ENCODE measurements around the gene AZU1. TPM values are rescaled to one million over a fixed set of nuclear protein-coding genes. Genes with fewer than 3 reads are reported as not detected.
"Not testable (repeated sequence)": the region's sequence is repeated elsewhere in the genome, so short reads cannot be mapped to it uniquely, and the experiment has no call there.

AZU1 gene
- total RNA-seq, 2 experiments from 2014 or later: not detected

DNA sequence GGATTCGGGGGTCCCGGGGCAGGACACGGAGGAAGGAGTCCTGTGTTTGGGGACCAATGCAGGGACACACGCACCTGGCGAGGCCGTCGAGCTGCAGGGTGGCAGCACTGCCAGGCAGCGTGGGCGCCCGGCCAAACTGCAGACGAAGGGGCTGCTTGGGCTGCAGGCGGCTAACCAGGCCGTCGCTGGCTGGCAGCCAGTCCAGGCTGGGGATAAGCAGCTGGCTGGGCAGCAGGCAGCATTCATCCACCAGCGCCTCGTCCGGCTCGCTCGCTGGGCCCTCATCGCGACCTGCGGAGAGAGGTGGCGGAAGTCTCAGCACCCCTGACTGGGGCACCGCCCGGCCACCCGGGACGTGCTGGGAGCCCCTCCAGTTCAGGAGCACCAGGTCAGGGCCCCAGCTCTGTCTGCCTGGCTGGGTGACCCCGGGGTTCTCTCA lies 43.3 kb downstream of the AZU1 start:
- H3K36me3 Mint-ChIP-seq (ENCODE audit: low read depth): peaks cover 6% of the 10 kb centered on the region
- intact Hi-C loops (cut with micrococcal nuclease): no loop called here
- no peak overlapping the region for H3K4me3 Mint-ChIP-seq
- CTCF ChIA-PET: no interaction called here
- no peak overlapping the region for H3K27ac Mint-ChIP-seq
- no peaks in the 10 kb centered on the region for H3K27me3 Mint-ChIP-seq (ENCODE audit: low read depth)
- H3K4me1 Mint-ChIP-seq (ENCODE audit: low read depth): peaks cover 8% of the 10 kb centered on the region
- H3K9me3 Mint-ChIP-seq: no peaks in the 10 kb centered on the region
- DNase-seq: no peak

DNA sequence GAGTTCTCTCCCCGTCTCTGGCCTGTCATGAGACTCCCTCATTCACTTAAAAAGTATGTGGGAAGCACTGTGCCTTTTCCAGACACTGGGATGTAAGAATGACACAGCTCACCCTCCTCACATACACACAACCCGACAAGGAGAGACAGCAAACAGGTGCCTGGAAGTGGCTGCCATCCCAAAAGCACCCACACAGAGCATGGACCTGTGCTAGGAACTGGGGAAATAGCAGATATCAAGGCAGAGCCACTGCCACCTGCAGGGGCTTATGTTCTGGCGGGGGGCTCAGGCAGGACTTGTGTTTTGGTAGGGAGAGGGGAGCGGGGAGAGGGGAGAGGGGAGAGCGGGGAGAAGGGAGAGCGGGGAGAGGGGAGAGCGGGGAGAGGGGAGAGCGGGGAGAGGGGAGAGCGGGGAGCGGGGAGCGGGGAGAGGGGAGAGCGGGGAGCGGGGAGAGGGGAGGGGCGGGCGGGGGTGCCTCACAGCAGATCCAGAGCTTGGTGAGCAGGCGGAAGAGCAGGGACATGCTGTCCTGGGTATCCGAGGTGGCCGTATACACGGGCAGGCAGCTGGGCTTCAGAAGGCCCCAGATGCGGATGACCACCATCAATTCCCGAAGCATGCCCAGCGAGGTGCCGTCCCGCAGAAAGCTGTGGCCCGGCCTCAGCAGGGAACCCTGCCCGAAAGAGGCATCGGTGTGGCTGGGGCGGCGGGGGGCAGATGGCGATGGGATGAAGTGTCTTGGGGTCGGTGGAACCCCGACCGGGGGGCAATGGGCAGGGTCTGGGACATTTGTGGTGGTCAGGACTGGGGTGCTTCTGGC lies 44.0 kb downstream of the AZU1 start:
- H3K36me3 Mint-ChIP-seq (ENCODE audit: low read depth): peaks cover 6% of the 10 kb centered on the region
- no peak overlapping the region for H3K27ac Mint-ChIP-seq
- no peak for DNase-seq
- H3K9me3 Mint-ChIP-seq: no peaks in the 10 kb centered on the region
- H3K27me3 Mint-ChIP-seq (ENCODE audit: low read depth): no peaks in the 10 kb centered on the region
- peaks cover 8% of the 10 kb centered on the region for H3K4me1 Mint-ChIP-seq (ENCODE audit: low read depth)
- no peak overlapping the region for H3K4me3 Mint-ChIP-seq
- CTCF ChIA-PET: no interaction called here
- intact Hi-C loops (cut with micrococcal nuclease): loop anchor here (2.0 kb wide), 1 partner anchor 35 kb away; no protein-coding TSS in a partner anchor

DNA sequence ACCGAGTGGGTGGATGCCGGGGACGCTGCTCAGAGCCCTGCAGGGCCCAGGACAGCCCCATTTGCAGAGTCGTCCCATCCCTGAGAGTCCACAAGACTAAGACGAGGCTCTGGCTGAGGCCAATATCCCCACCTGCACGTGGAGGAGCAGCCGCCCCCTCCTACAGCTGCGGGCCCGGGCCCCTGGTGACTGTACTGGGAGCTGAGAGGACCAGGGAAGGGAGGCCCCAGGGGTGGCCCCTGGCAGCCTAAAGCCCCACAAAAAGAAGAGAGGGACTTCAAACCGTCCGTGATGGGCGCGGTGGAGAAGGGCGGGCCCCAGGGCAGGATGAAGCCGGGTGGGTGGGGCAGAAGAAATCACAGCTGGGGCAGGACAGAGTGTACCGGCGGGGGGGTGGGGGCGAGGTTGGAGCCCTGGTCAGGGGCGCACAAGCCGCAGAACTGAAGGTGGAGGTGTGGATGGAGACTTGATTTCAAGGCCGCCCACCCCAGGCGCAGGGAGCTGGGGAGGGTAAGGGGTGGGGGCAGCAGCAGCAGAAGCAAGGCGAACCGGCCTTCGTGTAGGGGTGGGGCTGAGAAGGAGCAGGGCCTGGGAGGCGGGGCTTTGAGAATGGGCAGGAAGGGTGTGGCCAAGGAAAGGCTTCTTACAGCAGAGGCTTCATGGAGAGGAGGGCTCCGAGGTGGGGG lies 44.8 kb downstream of the AZU1 start:
- Mint-ChIP-seq H3K9me3 (no peaks in the 10 kb centered on the region), H3K27ac (peak overlapping the region; percentile 61), H3K4me1 (ENCODE audit: low read depth) (peaks cover 8% of the 10 kb centered on the region), H3K36me3 (ENCODE audit: low read depth) (peaks cover 6% of the 10 kb centered on the region), H3K4me3 (peak overlapping the region; percentile 3), H3K27me3 (ENCODE audit: low read depth) (no peaks in the 10 kb centered on the region)
- intact Hi-C loops (cut with micrococcal nuclease): loop anchor here (2.0 kb wide), 1 partner anchor 34 kb away; no protein-coding TSS in a partner anchor
- CTCF ChIA-PET: no interaction called here
- peak; percentile 83 for DNase-seq

DNA sequence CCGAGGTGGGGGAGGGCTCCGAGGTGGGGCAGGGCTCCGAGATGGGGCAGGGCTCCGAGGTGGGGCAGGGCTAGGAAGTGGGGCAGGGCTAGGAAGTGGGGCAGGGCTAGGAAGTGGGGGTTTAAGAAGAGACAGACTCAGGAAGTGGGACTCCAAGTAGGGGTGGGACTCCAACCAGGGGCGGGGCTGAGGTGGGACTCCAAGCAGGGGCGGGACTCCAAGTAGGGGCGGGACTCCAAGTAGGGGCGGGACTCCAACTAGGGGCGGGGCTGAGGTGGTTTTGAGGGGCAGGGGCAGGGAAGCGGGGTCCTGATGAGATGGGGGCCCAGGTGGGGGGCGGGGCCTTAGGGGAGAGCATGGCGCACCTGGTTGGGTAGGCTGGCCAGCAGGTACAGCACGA lies 45.4 kb downstream of the AZU1 start:
- H3K27ac Mint-ChIP-seq: no peak overlapping the region
- H3K27me3 Mint-ChIP-seq (ENCODE audit: low read depth): no peaks in the 10 kb centered on the region
- CTCF ChIA-PET: no interaction called here
- peak; percentile 74 for DNase-seq
- H3K36me3 Mint-ChIP-seq (ENCODE audit: low read depth): peaks cover 3% of the 10 kb centered on the region
- no peak overlapping the region for H3K4me3 Mint-ChIP-seq
- no peaks in the 10 kb centered on the region for H3K9me3 Mint-ChIP-seq
- intact Hi-C loops (cut with micrococcal nuclease): loop anchor here (2.0 kb wide), 1 partner anchor 34 kb away; no protein-coding TSS in a partner anchor
- H3K4me1 Mint-ChIP-seq (ENCODE audit: low read depth): peaks cover 8% of the 10 kb centered on the region

DNA sequence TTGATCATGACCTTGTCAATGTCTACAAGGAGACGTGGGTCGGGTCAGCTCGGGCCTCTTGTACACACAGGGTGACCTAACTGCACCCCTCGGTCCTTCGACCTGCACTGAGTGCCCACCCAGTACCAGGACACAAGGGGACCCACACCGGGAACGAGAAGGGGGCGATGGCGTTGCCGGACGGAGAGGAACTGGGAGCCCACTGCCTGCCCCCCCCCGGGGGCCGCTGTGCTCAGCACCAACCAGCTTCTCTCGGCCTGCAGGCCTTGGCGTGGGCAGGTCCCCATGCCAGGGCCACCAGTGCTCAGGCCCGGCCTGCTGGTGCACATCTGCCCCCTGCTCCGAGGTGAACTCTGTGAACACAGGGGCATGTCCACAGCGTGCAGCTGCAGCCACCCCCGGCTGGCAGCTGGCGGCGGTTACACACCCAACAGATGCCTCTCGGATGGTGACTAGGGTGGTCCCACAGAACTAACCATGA lies 46.0 kb downstream of the AZU1 start:
- H3K4me3 Mint-ChIP-seq: no peak overlapping the region
- no peaks in the 10 kb centered on the region for H3K27me3 Mint-ChIP-seq (ENCODE audit: low read depth)
- peaks cover 8% of the 10 kb centered on the region for H3K4me1 Mint-ChIP-seq (ENCODE audit: low read depth)
- no peaks in the 10 kb centered on the region for H3K9me3 Mint-ChIP-seq
- peaks cover 3% of the 10 kb centered on the region for H3K36me3 Mint-ChIP-seq (ENCODE audit: low read depth)
- CTCF ChIA-PET: interaction anchor here (0.5 to 0.9 kb wide), 2 partner anchors 10 to 305 kb away, joined by 4 read pairs; no protein-coding TSS in a partner anchor
- intact Hi-C loops (cut with micrococcal nuclease): loop anchor here (2.0 kb wide), 1 partner anchor 33 kb away; no protein-coding TSS in a partner anchor
- DNase-seq: no peak
- H3K27ac Mint-ChIP-seq: no peak overlapping the region

DNA sequence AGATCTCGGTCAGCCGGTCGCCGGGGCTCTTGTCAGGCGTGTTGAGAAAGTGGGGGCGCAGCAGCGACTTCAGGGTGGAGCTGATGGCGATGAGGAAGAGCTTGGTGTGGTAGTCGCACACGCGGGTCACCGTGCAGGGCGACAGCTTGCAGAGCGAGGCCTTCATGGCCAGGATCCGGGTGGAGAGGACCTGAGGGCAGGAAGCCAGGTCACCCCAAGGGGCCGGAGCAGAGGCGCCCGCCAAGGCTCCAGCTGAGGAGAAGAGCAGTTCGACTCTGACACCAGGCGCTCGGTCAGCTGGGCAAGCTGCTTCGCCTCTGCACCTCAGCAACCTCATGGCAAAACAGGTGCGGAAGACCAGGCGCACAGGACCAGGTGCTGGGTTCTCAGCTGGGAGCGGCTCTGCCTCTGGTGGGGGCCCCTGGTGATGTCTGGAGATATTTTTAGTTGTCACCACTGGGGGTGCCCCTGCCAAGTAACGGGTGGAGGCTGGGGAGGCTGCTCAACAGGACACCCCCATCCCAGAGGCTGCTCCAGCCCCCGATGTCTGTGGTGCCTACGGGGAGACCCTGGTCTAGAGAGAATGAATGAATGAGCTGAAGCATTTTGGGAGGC lies 47.7 kb downstream of the AZU1 start:
- no peaks in the 10 kb centered on the region for H3K9me3 Mint-ChIP-seq
- no peaks in the 10 kb centered on the region for H3K27me3 Mint-ChIP-seq (ENCODE audit: low read depth)
- peaks cover 4% of the 10 kb centered on the region for H3K36me3 Mint-ChIP-seq (ENCODE audit: low read depth)
- intact Hi-C loops (cut with micrococcal nuclease): no loop called here
- no peak overlapping the region for H3K27ac Mint-ChIP-seq
- H3K4me3 Mint-ChIP-seq: no peak overlapping the region
- DNase-seq: no peak
- CTCF ChIA-PET: interaction anchor here (0.5 kb wide), 1 partner anchor 249 kb away, joined by 5 read pairs; no protein-coding TSS in a partner anchor
- H3K4me1 Mint-ChIP-seq (ENCODE audit: low read depth): peaks cover 8% of the 10 kb centered on the region

DNA sequence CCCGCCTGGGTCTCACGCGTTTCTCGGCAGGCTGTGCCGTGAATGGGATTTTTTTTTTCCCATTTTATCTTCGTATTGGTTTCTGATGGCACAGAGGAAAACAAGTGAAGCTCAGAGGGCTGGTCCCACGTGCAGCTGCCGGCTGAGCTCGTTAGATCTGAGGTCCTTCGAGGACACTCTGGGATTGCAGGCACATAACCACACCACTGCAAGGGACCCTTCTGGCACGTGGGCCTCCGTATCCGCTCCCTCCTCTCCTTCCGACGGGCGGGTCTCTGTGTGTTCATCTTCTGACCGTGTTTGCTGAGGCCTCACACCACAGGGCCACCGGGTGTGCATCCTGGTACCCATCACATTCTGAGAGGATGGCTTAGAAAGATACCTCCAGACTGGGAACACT lies 48.5 kb downstream of the AZU1 start:
- Mint-ChIP-seq H3K27ac (no peak overlapping the region), H3K4me1 (ENCODE audit: low read depth) (peaks cover 8% of the 10 kb centered on the region), H3K9me3 (no peaks in the 10 kb centered on the region), H3K36me3 (ENCODE audit: low read depth) (peaks cover 3% of the 10 kb centered on the region), H3K4me3 (no peak overlapping the region), H3K27me3 (ENCODE audit: low read depth) (no peaks in the 10 kb centered on the region)
- DNase-seq: no peak
- intact Hi-C loops (cut with micrococcal nuclease): no loop called here
- CTCF ChIA-PET: no interaction called here

DNA sequence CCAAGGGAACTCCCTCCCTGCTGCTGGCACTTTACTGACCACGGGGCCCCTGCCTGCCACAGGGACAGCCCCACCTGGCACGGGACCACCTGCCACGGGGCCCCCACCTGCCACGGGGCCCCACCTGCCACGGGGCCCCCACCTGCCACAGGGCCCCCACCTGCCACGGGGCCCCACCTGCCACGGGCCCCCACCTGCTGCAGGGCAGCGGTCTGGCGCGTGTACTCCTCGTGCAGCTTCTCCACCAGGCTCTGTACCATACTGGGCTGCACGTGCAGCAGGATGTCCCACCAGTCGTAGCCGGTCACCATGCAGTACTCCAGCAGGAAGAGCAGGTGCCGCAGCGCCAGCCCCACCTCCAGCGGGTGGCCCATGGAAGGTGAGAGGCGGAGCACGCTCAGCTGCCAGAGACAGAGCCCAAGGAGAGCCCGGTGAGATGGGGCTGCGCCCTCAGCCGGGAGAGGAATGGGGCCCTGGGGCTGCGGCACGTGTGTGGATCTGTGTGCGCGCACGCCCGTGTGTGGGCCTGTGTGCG lies 49.2 kb downstream of the AZU1 start:
- H3K4me3 Mint-ChIP-seq: no peak overlapping the region
- CTCF ChIA-PET: no interaction called here

DNA sequence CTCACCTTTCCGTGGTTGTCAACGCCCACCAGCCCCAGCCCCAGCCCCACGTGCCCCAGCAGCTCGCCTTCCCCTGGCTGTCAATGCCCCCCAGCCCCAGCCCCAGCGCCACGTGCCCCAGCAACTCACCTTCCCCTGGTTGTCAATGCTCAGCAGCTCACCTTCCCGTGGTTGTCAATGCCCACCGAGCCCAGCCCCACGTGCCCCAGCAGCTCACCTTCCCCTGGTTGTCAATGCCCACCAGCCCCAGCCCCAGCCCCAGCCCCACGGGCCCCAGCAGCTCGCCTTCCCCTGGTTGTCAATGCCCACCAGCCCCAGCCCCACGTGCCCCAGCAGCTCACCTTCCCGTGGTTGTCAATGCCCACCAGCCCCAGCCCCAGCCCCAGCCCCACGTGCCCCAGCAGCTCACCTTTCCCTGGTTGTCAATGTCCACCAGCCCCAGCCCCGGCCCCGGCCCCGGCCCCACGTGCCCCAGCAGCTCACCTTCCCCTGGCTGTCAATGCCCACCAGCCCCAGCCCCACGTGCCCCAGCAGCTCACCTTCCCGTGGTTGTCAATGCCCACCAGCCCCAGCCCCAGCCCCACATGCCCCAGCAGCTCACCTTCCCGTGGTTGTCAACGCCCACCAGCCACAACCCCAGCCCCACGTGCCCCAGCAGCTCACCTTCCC lies 50.5 kb downstream of the AZU1 start:
- H3K27ac Mint-ChIP-seq; H3K36me3 Mint-ChIP-seq (ENCODE audit: low read depth); H3K27me3 Mint-ChIP-seq (ENCODE audit: low read depth); H3K4me3 Mint-ChIP-seq; H3K9me3 Mint-ChIP-seq; CTCF ChIA-PET; intact Hi-C loops (cut with micrococcal nuclease); H3K4me1 Mint-ChIP-seq (ENCODE audit: low read depth); DNase-seq: not testable (repeated sequence)

More for the DNA sequence above, 49.2 kb downstream of the AZU1 start:
- Mint-ChIP-seq H3K9me3 (no peaks in the 10 kb centered on the region), H3K27me3 (ENCODE audit: low read depth) (no peaks in the 10 kb centered on the region), H3K27ac (no peak overlapping the region), H3K36me3 (ENCODE audit: low read depth) (peaks cover 4% of the 10 kb centered on the region), H3K4me1 (ENCODE audit: low read depth) (peaks cover 8% of the 10 kb centered on the region)
- intact Hi-C loops (cut with micrococcal nuclease): no loop called here
- no peak for DNase-seq

DNA sequence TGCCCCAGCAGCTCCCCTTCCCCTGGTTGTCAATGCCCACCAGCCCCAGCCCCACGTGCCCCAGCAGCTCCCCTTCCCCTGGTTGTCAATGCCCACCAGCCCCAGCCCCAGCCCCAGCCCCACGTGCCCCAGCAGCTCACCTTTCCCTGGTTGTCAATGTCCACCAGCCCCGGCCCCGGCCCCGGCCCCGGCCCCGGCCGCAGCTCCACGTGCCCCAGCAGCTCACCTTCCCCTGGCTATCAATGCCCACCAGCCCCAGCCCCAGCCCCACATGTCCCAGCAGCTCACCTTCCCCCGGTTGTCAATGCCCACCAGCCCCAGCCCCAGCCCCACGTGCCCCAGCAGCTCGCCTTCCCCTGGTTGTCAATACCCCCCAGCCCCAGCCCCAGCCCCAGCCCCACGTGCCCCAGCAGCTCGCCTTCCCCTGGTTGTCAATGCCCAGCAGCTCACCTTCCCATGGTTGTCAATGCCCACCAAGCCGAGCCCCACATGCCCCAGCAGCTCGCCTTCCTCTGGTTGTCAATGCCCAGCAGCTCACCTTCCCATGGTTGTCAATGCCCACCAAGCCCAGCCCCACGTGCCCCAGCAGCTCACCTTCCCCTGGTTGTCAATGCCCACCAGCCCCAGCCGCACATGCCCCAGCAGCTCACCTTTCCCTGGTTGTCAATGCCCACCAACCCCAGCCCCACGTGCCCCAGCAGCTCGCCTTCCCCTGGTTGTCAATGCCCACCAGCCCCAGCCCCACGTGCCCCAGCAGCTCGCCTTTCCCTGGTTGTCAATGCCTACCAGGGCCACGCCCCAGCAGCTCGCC lies 51.3 kb downstream of the AZU1 start:
- H3K27ac Mint-ChIP-seq; H3K9me3 Mint-ChIP-seq; H3K4me3 Mint-ChIP-seq; DNase-seq; intact Hi-C loops (cut with micrococcal nuclease); H3K27me3 Mint-ChIP-seq (ENCODE audit: low read depth); H3K4me1 Mint-ChIP-seq (ENCODE audit: low read depth): not testable (repeated sequence)
- CTCF ChIA-PET: interaction anchor here (1.2 kb wide), 1 partner anchor 109 kb away, joined by 3 read pairs; no protein-coding TSS in a partner anchor
- H3K36me3 Mint-ChIP-seq (ENCODE audit: low read depth): peaks cover 10% of the 10 kb centered on the region

DNA sequence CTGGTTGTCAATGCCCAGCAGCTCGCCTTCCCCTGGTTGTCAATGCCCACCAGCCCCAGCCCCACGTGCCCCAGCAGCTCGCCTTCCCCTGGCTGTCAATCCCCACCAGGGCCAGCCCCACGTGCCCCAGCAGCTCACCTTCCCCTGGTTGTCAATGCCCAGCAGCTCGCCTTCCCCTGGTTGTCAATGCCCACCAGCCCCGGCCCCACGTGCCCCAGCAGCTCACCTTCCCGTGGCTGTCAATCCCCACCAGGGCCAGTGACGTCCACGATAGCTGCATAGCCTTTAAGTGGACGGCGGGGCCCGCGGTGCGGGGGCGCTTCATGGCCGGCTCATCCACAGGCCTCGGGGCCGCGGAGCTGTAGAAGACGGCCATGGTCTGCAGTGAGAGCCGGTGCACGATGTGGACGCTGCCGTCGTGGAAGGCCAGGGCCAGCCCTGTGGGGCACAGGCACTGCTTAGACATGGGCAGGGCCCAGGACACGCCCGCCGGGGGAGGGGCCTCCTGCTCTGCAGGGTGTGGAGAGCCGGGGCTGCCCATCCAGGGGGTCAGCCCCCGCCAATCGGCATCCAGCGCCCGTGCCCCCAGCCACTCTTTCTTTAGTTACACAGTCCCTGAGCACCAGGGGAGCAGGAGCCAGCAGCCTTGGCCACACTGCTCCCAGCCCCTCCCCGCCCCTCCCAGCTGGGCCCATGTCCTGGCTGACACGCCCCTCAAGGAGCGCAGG lies 52.2 kb downstream of the AZU1 start:
- peaks cover 11% of the 10 kb centered on the region for H3K36me3 Mint-ChIP-seq (ENCODE audit: low read depth)
- no peak for DNase-seq
- CTCF ChIA-PET: interaction anchor here (1.2 kb wide), 1 partner anchor 109 kb away, joined by 3 read pairs; no protein-coding TSS in a partner anchor
- H3K9me3 Mint-ChIP-seq: no peaks in the 10 kb centered on the region
- no peaks in the 10 kb centered on the region for H3K27me3 Mint-ChIP-seq (ENCODE audit: low read depth)
- H3K4me1 Mint-ChIP-seq (ENCODE audit: low read depth): no peaks in the 10 kb centered on the region
- no peak overlapping the region for H3K27ac Mint-ChIP-seq
- H3K4me3 Mint-ChIP-seq: no peak overlapping the region
- intact Hi-C loops (cut with micrococcal nuclease): no loop called here
